HG02973 (cell line): ENCODE measurements around the gene NUP35.
"Not testable (repeated sequence)": the region's sequence is repeated elsewhere in the genome, so short reads cannot be mapped to it uniquely, and the experiment has no call there.

Experiments used
- ATAC-seq: cut with Tn5 transposase; IDR thresholded peaks from one replicate; pipeline ENCODE4 v1.9.1; 2021; ENCODE audit warnings: moderate library complexity; ENCODE audit not compliant: unreplicated experiment

NUP35 gene

GRCh38 chr2:183134016-183134415 lies 9.8 kb downstream of the NUP35 start:
- ATAC-seq, result no peak

DNA sequence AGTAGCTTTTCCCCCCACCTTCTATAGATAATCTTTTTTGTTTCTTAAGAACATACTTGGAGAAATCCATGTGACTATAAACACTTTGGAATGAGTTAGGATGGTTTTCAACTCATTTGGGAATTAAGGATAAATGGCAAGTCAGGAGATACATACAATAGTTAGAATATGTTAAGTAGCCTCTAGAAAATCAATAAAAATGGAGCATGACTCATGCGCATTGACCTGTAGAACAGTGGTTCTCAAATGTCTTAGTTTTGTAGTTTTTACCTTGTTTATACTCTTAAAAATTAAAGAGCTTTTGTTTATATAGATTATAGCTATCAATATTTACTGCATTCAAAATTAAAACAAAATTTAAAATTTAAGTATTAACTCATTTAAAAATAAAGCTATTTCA lies 24.7 kb downstream of the NUP35 start:
- no peak for ATAC-seq

DNA sequence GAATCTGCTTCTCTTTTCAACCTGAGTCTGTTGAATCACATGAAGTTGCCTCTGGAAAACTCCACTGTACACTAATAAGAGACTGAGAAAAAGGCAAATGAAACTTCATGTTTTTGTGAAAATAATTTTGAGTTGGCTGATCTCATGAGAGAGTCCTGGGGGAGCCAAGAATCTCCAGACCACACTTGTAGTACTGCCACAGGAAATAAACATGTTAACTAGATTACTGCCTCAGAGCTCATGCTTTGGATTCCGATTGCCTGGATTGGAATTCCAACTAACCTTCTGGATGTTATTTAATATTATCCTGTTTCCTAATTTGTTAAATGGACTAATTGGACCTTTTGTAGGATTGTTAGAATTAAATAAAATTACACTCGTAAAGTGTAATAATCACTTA lies 25.2 kb downstream of the NUP35 start:
- ATAC-seq, result no peak

- ATAC-seq, result not testable (repeated sequence)
Measured at GRCh38 chr2:183152280-183152679, 28.0 kb downstream of the NUP35 start.

GRCh38 chr2:183153967-183154366 lies 29.7 kb downstream of the NUP35 start:
- no peak for ATAC-seq

DNA sequence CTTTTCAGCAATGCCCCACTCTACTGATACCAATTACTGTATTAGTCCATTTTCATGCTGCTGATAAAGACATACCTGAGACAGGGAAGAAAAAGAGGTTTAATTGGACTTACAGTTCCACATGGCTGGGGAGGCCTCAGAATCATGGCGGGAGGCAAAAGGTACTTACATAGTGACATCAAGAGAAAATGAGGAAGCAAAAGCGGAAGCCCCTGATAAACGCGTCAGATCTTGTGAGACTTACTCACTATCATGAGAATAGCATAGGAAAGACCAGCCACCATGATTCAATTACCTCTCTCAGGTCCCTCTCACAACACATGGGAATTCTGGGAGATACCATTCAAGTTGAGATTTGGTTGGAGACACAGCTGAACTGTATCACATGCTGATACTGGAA lies 30.5 kb downstream of the NUP35 start:
- not testable (repeated sequence) for ATAC-seq

DNA sequence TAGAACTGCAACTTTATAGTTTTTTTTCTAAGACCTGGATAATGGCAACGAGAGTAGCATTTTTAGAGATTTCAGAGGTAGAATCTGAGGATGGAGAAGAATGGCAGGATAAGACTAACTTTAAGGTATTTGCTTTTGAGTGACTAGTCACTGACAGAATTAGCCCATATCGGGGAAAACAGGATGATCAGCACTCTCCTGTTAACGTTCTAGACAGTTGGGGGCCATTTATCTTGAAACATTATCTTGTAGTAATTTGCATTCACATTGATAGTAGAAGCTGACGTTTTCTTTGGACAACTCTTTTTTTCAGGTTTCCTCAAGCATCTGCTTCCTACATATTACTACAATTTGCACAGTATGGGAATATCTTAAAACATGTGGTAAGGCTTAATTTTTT lies 32.9 kb downstream of the NUP35 start:
- no peak for ATAC-seq

GRCh38 chr2:183162362-183162761 lies 38.1 kb downstream of the NUP35 start:
- ATAC-seq, result no peak

DNA sequence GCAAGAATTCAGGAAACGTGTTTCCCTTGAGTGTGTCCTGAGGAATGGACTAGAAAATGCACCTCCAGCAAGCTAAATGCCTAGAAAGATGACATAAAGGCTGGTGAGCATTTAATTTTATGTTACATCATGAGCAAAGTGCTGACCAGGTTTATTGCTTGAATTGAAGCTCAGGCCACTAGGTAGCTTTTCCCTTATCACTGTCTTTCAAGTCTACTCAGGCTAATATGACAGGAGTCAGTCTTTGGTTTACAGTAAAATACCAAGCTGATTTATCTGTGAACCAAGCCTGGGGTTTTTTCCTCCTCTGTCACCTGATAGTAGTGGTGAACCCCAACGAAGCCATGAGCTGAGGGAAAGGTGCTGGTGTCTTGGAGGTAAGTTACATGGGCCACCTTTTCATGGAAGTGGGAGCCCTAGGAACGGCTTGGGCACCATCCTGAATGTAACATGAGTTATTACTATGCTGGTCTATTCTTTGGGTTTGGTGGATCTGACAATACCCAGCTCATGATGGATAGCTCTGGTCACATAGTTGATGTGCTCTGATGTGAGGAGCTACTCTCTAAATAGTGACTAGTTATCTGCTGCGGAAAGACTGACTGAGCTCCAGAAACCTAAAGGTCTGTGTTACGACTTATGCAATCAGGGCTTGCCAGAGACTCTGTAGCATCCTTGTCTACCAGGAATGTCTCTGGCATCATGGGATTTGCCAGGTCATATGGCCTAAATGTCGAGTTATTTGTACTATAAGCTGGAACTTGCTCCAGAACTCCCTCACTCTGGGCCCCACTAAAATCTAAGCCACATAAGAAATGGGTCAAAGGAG lies 39.8 kb downstream of the NUP35 start:
- ATAC-seq, result no peak

- no peak for ATAC-seq
Measured at GRCh38 chr2:183164650-183165015, 40.4 kb downstream of the NUP35 start.

DNA sequence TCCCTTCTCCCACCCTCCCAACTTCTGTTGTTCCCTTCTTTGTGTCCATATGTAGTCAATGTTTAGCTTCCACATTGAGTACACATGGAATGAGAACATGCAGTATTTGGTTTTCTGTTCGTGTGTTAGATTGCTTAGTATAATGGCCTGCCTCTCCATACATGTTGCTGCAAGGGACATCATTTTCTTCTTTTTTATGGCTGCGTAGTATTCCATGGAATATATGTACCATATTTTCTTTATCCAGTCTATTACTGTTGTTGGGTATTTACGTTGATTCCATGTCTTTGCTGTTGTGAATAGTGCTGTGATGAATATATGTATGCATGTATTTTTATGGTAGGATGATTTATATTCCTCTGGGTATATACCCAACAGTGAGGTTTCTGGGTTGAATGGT lies 42.0 kb downstream of the NUP35 start:
- ATAC-seq, result no peak

DNA sequence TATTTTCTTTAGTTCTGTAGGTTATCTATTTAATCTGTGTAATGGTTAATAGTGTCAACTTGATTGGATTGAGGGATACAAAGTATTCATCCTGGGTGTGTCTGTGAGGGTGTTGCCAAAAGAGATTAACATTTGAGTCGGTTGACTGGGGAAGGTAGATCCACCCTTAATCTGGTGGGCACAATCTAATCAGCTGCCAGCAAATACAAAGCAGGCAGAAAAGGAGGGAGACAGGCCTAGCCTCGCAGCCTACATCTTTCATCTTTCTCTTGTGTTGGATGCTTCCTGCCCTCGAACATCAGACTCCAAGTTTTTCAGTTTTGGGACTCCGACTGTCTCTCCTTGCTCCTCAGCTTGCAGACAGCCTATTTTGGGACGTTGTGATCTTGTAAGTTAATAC lies 42.7 kb downstream of the NUP35 start:
- ATAC-seq, result not testable (repeated sequence)

DNA sequence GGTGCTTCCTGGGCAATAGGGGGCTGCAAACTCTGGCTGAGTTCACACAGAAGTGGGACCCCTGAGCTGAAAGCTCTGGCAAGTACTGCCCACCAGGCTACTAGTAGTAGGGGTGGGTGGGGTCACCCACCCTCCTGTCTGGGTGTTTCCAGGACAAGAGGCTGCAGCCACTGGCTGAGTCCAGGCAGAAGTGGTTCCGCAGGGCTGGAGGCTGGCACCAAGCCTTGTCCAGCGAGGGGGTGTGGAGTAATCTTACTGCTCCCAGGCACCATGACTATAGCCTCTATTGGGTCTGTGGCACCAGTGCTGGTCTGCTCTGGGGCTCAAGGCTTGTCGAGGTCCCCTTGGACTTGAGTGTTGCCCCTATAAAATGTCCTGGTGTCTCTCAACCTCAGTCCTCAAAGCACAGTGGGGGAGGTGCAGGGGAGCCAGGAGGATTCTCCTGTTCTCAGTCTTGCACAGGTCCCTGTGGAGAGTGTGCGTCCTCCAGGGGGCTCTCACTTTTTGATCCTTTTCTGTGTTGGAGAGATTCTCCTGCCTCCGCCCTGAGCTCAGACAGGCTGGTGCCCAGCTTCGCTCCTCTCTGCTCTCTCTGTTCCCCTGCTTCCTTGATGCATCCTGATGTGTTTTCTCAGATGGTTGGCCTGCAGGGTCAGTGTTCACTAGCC lies 48.1 kb downstream of the NUP35 start:
- ATAC-seq, result no peak

DNA sequence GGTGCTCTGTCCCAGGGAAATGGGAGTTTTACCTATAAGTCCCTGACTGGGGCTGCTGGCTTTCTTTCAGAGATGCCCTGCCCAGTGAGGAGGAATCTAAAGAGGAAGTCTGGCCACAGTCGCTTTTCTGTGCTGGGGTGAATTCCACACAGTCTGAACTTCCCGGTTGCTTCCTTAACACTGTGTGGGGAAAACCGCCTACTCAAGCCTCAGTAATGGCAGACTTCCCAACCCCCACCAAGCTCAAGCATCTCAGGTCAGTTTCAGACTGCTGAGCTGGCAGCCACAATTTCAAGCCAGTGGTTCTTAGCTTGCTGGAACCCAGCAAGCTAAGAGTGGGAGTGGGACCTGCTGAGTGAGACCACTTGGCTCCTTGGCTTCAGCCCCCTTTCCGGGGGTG lies 54.9 kb downstream of the NUP35 start:
- ATAC-seq, result no peak

DNA sequence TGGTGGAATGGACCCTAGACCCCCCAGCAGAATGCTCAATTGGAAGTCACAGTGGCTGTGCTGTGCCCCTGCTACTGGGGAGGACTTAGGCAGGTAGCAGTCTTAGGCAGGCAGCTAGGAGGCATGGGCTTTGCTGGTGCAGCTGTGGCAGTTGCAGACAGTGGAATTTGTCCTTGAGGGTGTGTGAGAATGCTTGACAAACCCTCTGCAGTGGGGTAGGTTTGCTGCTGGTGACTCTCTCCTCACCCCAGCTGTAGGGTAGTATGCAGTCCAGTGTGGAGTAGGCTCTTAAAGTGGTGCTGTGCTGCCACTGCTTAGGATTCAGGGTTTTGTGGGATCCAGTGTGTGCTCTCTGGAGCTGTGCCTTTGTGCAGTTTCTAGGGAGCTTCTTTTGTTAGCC lies 61.3 kb downstream of the NUP35 start:
- no peak for ATAC-seq

- no peak for ATAC-seq
Measured at GRCh38 chr2:183186296-183186695, 62.1 kb downstream of the NUP35 start.

GRCh38 chr2:183186766-183187165 lies 62.5 kb downstream of the NUP35 start:
- no peak for ATAC-seq

GRCh38 chr2:183192343-183192742 lies 68.1 kb downstream of the NUP35 start:
- no peak for ATAC-seq

DNA sequence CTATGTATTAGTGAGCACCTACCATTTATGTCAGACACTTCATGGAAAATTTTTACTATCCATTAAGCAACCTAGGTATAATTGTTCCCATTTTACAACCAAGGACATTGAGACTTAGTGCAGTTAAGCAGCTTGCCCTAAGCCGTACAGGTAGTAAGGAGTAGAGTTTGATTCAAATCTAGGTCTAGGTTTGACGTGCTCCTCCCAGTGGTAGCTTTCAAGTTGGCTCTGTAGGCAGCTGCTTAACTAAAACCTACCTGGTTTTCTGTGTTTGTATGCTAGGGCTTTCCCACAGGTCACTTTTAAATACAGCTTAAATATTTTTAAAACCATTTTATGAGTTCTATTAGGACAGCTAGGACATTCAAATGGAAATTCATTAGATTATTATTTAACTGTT lies 69.7 kb downstream of the NUP35 start:
- ATAC-seq, result no peak

- no peak for ATAC-seq
Measured at GRCh38 chr2:183195397-183195796, 71.2 kb downstream of the NUP35 start.

- ATAC-seq, result no peak
Measured at GRCh38 chr2:183195998-183196409, 71.8 kb downstream of the NUP35 start.

DNA sequence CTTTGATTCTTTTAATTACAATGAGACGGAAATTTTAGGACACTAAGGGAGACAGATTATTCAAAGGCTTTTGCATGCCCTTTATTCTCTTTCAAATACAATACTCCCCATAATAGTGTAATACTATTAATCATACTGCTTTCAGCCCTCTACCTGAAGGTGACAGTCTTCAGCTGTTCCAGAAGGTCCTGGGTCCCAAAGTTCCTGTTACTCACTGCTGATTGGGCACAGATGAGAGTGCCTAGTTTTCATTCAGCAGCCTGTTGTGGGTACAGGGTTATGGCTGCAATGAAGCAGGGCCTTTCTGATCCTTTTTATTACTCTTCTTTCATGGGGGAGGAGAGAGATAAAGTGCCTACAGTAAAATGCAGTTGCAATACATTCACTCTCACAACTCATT lies 80.2 kb downstream of the NUP35 start:
- ATAC-seq, result no peak

GRCh38 chr2:183207110-183207509 lies 82.9 kb downstream of the NUP35 start:
- ATAC-seq, result no peak
